ENCODE data around the gene ARHGAP26.

Gene ARHGAP26

GRCh38 chr5:143047091-143047490, 276.9 kb downstream of the ARHGAP26 start:
- FAIRE-seq (no peak), DNase-seq (ENCODE audit: insufficient read length, low spot score) (no peak)

DNA sequence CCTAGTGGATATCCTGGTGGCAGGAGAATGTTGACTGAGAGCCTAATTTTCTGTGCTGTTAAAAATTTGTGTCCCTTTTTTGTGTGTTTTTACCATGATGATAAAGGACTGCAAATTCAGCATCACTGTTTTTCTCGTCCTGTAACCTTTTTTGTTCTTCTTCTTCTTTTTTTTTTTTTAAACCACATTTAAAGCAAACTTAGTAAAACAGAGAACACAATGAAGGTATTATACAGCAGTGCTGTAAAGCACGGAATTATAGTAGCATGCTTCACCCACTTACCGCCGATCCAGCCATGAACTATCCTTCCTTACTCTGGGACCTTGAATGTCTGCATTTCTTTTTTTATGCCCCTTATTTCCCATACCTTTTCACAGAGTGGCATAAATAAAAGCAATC, 280.0 kb downstream of the ARHGAP26 start:
- DNase-seq (ENCODE audit: insufficient read length, low spot score) (no peak), FAIRE-seq (no peak)

DNA sequence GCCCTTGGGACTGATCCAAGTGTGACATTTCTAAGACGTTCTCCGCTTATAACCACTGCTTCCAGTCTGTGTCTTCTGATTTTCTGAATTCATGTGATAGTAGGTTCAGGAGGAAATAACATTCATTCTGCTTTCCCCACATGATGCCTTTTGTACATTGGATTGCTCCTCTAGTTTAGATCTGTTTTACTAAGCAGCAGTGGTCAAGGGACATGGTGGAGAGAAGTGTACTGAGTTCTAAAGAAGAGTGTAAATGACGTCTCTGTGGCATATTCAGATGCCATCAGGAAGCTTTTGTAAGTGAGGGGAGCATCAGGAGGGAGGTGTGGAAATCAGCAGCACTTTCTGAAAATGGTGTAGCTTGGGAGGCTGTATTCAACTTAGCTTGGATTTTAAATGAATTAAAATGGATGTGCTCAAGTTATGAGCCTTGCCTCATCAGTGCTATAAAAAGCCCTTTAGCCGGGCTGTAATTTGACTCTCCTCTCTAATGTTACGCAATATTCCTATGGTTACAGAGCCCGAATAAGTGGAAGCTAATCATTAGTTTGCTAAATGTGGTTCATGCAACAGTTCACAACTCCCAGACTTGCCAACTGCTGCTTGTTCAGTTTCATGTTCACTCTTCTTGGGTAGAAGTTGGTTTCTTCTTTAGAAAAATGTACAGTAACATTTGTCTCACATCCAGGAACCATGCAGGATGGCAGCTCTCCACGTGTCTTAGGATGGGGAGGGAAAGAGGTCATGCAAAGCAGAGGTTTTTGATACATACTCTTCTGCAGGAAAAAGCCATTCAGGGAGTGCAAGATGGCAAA, 281.3 kb downstream of the ARHGAP26 start:
- FAIRE-seq (peak; percentile 76), DNase-seq (ENCODE audit: insufficient read length, low spot score) (peak; percentile 59)

DNA sequence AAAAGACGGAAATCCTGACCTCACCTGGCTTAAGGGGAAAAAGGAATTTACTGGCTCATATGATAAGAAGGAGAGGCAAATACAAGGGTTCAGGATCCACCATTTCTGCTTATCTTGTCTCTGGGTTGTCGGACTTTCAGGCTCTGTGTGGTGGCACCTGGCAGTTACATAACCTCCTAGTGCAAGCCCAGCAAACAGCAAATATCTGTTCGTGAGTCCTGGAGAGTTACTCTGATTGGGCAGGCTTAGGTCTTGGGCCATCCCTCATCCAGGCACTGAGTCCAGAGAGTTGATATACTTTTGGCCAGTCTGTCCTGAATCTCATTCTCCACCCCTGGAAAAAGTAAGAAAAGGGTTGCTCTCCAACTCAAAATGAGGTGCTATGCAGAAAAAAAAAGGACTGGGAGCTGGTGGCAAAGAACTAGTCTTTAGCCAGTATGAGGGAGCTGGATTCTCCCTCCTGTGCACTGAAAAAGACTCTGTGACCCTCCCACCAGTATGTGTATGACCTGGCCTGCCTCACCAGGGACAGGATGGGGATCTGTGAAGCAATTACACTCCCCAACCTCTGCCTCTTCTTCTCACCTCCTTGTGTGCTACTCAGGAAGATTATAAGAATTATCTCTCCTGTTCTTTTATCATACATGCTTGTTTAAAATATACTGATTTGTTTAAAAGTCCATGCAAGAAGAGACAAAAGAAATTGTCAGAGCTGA, 282.9 kb downstream of the ARHGAP26 start:
- FAIRE-seq = no peak

GRCh38 chr5:143053780-143054179, 283.6 kb downstream of the ARHGAP26 start:
- no peak for FAIRE-seq
- no peak for DNase-seq (ENCODE audit: insufficient read length, low spot score)

More for the DNA sequence above, 282.9 kb downstream of the ARHGAP26 start:
- DNase-seq (ENCODE audit: insufficient read length, low spot score) = no peak

GRCh38 chr5:143054480-143054941, 284.3 kb downstream of the ARHGAP26 start:
- DNase-seq (ENCODE audit: insufficient read length, low spot score) (no peak), FAIRE-seq (no peak)

DNA sequence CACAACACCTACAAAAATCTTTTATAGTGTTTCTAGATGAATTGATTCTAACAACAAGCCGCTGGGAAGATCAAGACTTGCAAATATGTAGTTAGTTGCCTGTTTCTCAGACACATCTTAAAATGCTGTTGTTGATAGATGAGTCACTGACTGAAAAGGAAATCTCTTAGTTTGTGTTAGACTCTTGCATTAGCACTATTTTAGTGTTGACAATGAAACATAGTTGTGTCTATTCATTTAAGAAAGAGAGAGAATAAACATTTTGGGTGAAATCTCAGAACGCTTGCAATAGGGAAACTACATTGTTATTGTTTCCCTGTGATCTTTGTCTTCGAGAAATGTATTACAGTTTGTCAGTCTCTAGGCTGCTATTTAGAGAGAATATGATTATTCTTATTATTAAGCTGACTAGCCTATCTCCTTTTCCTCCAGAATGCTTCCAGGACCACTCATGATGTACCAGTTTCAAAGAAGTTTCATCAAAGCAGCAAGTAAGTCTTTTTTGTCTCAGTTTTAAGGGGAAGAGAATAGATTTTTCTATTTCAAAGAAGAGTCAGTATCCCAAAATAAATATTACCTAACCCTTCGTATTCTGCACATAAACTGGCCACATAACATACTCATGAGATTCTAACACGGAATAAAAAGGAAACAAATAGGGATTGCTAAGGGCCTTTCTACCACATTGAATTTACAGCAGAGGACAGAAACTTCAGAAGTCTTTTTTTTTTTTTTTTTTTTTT, 285.6 kb downstream of the ARHGAP26 start:
- DNase-seq (ENCODE audit: insufficient read length, low spot score) = no peak

DNA sequence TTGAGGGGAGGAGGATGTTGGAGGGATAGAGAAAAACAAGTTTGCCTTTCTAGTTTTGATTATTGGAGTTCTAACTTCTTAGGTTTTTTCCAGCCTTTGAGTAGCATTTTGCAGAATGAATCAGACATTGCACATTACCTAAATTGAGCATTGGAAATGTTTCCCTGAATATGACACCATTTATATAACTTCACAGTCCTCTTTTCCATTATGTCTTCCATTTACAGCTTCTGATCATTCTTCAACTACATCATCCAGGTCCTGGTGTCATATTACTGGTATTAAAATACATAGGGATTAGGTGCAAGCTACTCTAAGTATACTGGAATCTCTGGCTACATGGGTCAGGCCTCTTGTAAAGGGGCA, 286.1 kb downstream of the ARHGAP26 start:
- DNase-seq (ENCODE audit: insufficient read length, low spot score) (no peak), FAIRE-seq (no peak)

More for the DNA sequence above, 285.6 kb downstream of the ARHGAP26 start:
- no peak for FAIRE-seq

DNA sequence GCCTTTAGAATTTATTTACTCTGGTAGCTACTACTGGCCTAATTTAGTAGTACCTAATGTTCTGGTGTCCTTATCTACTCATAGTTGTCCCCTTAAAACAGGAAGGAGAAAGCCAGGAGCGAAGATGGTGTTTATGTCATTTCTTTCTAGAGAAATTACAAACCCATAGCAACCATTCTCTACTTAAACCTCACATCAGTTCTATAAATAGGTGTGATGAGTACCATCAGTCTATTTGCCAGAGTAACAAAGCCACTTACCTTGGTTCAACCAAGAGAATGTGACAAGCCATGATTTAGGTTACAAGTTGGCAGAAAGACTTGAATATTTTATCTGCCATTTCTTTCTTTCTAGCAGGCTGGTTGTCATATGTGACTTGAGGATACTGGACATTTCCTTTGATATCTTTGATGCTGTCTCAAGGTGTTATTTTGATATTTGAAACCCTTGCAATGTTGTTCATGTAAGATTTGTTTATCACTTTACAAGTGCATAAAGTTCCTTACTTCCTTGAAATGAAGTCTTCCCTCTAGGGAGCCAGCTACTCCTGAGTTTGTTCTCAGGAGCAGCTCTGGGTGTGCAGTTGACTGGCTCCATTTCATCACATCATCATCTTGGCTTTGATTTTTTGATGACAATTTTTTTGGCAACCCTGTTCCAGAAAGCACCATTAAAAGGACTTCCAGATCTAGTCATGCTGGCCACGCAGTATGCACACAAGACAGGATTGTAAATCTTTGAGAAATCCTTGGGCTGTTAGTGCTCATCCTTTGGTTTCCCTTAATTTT, 286.8 kb downstream of the ARHGAP26 start:
- FAIRE-seq (no peak), DNase-seq (ENCODE audit: insufficient read length, low spot score) (no peak)

- FAIRE-seq (no peak), DNase-seq (ENCODE audit: insufficient read length, low spot score) (no peak)
Observed at GRCh38 chr5:143057580-143057999, 287.4 kb downstream of the ARHGAP26 start.

- FAIRE-seq (no peak), DNase-seq (ENCODE audit: insufficient read length, low spot score) (no peak)
Observed at GRCh38 chr5:143059355-143059754, 289.2 kb downstream of the ARHGAP26 start.

GRCh38 chr5:143059976-143060765, 290.0 kb downstream of the ARHGAP26 start:
- FAIRE-seq (no peak), DNase-seq (ENCODE audit: insufficient read length, low spot score) (no peak)

DNA sequence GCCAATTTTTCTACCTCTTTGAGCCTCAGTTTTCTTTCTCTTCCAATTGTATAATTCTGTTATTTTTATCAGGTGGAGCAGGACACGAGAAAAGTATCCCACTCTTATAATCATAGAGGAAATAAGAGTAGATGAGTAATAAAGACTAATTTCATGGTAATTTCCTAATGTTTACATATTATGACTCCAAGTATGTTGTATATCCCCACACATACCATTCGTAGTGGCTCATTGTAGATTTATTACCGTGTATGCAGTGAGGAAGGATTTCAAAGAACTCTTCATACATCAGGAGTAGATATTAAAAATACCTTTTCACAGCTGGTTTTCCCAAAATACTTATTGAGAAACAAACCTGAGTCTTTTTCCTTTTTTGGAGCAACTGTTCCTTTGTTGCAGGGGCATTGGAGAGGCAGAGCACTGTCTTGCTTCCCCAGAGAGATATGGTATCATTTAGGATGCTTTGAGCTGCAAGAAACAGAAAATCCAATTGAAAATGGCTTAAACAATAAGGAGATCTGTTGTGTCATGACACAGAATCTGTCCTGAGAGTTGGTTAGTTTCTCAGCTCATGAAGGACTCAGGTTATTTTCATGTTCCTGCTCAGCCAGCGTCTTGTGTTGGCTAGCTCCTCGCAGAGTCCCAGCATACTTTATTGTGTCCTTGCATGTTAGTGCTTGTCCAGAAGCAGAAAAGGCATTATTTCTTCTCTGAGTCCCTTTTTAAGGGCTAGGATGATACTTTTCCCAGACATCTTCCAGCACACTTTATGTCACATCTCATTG, 291.2 kb downstream of the ARHGAP26 start:
- no peak for FAIRE-seq
- peak; percentile 23 for DNase-seq (ENCODE audit: insufficient read length, low spot score)

DNA sequence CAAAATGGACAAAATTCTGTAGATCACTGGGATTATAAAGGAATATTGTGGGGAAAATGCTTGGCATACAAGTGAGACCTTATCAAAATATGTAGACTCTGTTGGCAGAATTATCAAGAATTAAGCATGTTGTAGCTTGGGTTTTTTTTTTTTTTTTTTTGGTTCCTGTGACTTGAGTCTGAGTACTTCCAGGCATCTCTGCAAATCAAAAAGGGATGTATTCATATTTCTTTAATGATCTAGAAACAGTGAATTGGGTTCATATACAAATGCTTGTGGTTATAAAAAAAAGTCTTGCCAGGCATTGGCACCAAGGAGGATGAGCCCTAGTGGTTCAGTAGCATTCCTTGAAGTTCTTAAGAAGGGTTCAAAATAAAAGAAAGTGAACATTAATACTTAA, 292.2 kb downstream of the ARHGAP26 start:
- DNase-seq (ENCODE audit: insufficient read length, low spot score) (no peak), FAIRE-seq (no peak)

- DNase-seq (ENCODE audit: insufficient read length, low spot score) = no peak
- FAIRE-seq = no peak
Observed at GRCh38 chr5:143063175-143063970, 293.2 kb downstream of the ARHGAP26 start.

DNA sequence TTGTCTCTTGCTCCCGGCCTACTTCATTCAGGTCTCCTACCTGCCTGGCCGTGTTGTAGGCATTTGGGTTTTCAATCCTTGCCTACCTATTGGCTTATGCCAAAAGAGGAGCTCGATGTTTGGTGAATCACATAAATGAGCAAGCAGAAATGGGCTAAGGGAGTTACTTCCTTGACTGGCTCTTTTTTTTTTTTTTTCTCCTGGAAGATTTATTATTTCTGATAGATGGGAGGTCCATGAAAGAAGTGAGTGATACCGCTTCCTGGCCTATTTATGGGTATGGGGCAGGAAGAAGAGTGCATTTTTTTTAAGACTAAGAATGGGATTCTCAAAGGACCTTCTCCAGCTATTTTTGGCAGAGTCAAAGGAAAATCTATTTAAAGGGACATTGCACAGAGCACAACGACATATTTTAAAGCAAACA, 294.1 kb downstream of the ARHGAP26 start:
- DNase-seq (ENCODE audit: insufficient read length, low spot score) (no peak), FAIRE-seq (no peak)

GRCh38 chr5:143064676-143065075, 294.5 kb downstream of the ARHGAP26 start:
- DNase-seq (ENCODE audit: insufficient read length, low spot score) (no peak), FAIRE-seq (no peak)

Data from HTR-8/SVneo (cell line).